ENCODE measurements around the gene TRIP10.

DNA sequence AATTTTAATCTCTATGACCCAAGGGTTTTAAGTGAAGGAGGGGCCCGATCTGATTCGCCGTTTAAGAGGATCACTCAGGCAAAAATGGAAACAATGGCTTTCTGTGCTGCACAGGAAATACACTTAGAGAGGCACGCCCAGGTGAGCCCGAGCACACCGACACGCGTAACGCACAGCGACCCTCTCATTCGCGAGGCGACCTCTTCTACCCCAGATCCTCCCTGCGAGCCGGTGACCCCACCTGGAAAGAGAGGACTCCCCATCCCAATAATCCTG lies 27.5 kb downstream of the TRIP10 start:
- TF ChIP-seq, protein P1, sequence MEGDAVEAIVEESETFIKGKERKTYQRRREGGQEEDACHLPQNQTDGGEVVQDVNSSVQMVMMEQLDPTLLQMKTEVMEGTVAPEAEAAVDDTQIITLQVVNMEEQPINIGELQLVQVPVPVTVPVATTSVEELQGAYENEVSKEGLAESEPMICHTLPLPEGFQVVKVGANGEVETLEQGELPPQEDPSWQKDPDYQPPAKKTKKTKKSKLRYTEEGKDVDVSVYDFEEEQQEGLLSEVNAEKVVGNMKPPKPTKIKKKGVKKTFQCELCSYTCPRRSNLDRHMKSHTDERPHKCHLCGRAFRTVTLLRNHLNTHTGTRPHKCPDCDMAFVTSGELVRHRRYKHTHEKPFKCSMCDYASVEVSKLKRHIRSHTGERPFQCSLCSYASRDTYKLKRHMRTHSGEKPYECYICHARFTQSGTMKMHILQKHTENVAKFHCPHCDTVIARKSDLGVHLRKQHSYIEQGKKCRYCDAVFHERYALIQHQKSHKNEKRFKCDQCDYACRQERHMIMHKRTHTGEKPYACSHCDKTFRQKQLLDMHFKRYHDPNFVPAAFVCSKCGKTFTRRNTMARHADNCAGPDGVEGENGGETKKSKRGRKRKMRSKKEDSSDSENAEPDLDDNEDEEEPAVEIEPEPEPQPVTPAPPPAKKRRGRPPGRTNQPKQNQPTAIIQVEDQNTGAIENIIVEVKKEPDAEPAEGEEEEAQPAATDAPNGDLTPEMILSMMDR (IDR thresholded peaks at IDR 0.05) = no peak
- peak in 1 of 2 donors; percentile 14 for TF ChIP-seq POLR2A (IDR thresholded peaks at IDR 0.05)
